Mononuclear cell (primary cell): ENCODE results near the gene AFF3. TPM values are rescaled to one million over a fixed set of nuclear protein-coding genes. Genes with fewer than 3 reads are reported as not detected.

Experiments
- H3K27me3 ChIP-seq: 2 replicates; pipeline ENCODE4 v1.6.0; 2011; ENCODE audit warnings: low read length, control low read depth; ENCODE audit not compliant: insufficient read depth
- H3K4me1 ChIP-seq: 2 replicates; pipeline ENCODE4 v1.5.1; 2011; ENCODE audit warnings: mild to moderate bottlenecking, low read length, control low read depth; ENCODE audit not compliant: insufficient read depth
- H3K4me3 ChIP-seq: 2 replicates; pipeline ENCODE4 v1.5.1; 2011; ENCODE audit warnings: mild to moderate bottlenecking, low read length, moderate library complexity
- H3K9me3 ChIP-seq: 2 replicates; pipeline ENCODE4 v1.5.1; 2011; ENCODE audit warnings: low read depth, mild to moderate bottlenecking, control low read depth, low read length
- total RNA-seq: library from RNA; depleted of rRNA; stranded (reverse); fragments of >200 nt; gene quantifications from one replicate; pipeline ENCODE4 v1.2.3, GENCODE V29; 2012

Gene AFF3
- total RNA-seq, 1 donor, result 21.9 TPM

GRCh38 chr2:100077456-100077855 lies 64.9 kb downstream of the AFF3 start:
- peaks cover 5% of the 10 kb centered on the region for H3K4me1 ChIP-seq
- no peaks in the 10 kb centered on the region for H3K27me3 ChIP-seq
- H3K9me3 ChIP-seq, result no peaks in the 10 kb centered on the region
- no peak overlapping the region for H3K4me3 ChIP-seq

GRCh38 chr2:100075532-100075931 lies 66.9 kb downstream of the AFF3 start:
- H3K4me1 ChIP-seq, result peaks cover 15% of the 10 kb centered on the region
- no peaks in the 10 kb centered on the region for H3K9me3 ChIP-seq
- no peaks in the 10 kb centered on the region for H3K27me3 ChIP-seq
- no peak overlapping the region for H3K4me3 ChIP-seq

GRCh38 chr2:100073110-100073509 lies 69.3 kb downstream of the AFF3 start:
- no peak overlapping the region for H3K4me3 ChIP-seq
- no peaks in the 10 kb centered on the region for H3K9me3 ChIP-seq
- no peaks in the 10 kb centered on the region for H3K27me3 ChIP-seq
- peaks cover 15% of the 10 kb centered on the region for H3K4me1 ChIP-seq

- Histone ChIP-seq H3K4me1 (peaks cover 15% of the 10 kb centered on the region), H3K9me3 (no peaks in the 10 kb centered on the region), H3K27me3 (no peaks in the 10 kb centered on the region), H3K4me3 (no peak overlapping the region)
These were observed 69.9 kb downstream of the AFF3 start for GRCh38 chr2:100072503-100072902.

GRCh38 chr2:100071335-100072043 lies 70.9 kb downstream of the AFF3 start:
- H3K4me3 ChIP-seq, result no peak overlapping the region
- no peaks in the 10 kb centered on the region for H3K27me3 ChIP-seq
- no peaks in the 10 kb centered on the region for H3K9me3 ChIP-seq
- peaks cover 10% of the 10 kb centered on the region for H3K4me1 ChIP-seq

- Histone ChIP-seq H3K9me3 (no peaks in the 10 kb centered on the region), H3K4me3 (no peak overlapping the region), H3K4me1 (peaks cover 10% of the 10 kb centered on the region), H3K27me3 (no peaks in the 10 kb centered on the region)
These were observed 72.3 kb downstream of the AFF3 start for GRCh38 chr2:100070078-100070477.

GRCh38 chr2:100068395-100068794 lies 74.0 kb downstream of the AFF3 start:
- no peaks in the 10 kb centered on the region for H3K27me3 ChIP-seq
- H3K9me3 ChIP-seq, result no peaks in the 10 kb centered on the region
- peaks cover 10% of the 10 kb centered on the region for H3K4me1 ChIP-seq
- H3K4me3 ChIP-seq, result no peak overlapping the region

GRCh38 chr2:100067784-100068183 lies 74.6 kb downstream of the AFF3 start:
- H3K9me3 ChIP-seq, result no peaks in the 10 kb centered on the region
- H3K27me3 ChIP-seq, result no peaks in the 10 kb centered on the region
- peaks cover 10% of the 10 kb centered on the region for H3K4me1 ChIP-seq
- no peak overlapping the region for H3K4me3 ChIP-seq

- no peaks in the 10 kb centered on the region for H3K27me3 ChIP-seq
- H3K4me1 ChIP-seq, result peaks cover 7% of the 10 kb centered on the region
- H3K4me3 ChIP-seq, result no peak overlapping the region
- no peaks in the 10 kb centered on the region for H3K9me3 ChIP-seq
These were observed 75.5 kb downstream of the AFF3 start for GRCh38 chr2:100066856-100067255.

- no peak overlapping the region for H3K4me3 ChIP-seq
- no peaks in the 10 kb centered on the region for H3K27me3 ChIP-seq
- H3K9me3 ChIP-seq, result no peaks in the 10 kb centered on the region
These were observed 76.1 kb downstream of the AFF3 start for GRCh38 chr2:100066246-100066645.

GRCh38 chr2:100064592-100065428 lies 77.6 kb downstream of the AFF3 start:
- Histone ChIP-seq H3K9me3 (no peaks in the 10 kb centered on the region), H3K4me3 (no peak overlapping the region), H3K4me1 (peaks cover 8% of the 10 kb centered on the region), H3K27me3 (no peaks in the 10 kb centered on the region)

More at GRCh38 chr2:100066246-100066645, 76.1 kb downstream of the AFF3 start:
- H3K4me1 ChIP-seq, result peaks cover 1% of the 10 kb centered on the region

- no peak overlapping the region for H3K4me3 ChIP-seq
- H3K9me3 ChIP-seq, result no peaks in the 10 kb centered on the region
- no peaks in the 10 kb centered on the region for H3K27me3 ChIP-seq
- peaks cover 10% of the 10 kb centered on the region for H3K4me1 ChIP-seq
These were observed 78.2 kb downstream of the AFF3 start for GRCh38 chr2:100064165-100064564.

GRCh38 chr2:100063459-100063953 lies 78.9 kb downstream of the AFF3 start:
- Histone ChIP-seq H3K9me3 (no peaks in the 10 kb centered on the region), H3K27me3 (no peaks in the 10 kb centered on the region), H3K4me1 (peaks cover 10% of the 10 kb centered on the region), H3K4me3 (no peak overlapping the region)

- Histone ChIP-seq H3K4me3 (no peak overlapping the region), H3K27me3 (no peaks in the 10 kb centered on the region), H3K4me1 (peaks cover 10% of the 10 kb centered on the region), H3K9me3 (no peaks in the 10 kb centered on the region)
These were observed 80.1 kb downstream of the AFF3 start for GRCh38 chr2:100062336-100062735.

GRCh38 chr2:100060875-100061274 lies 81.5 kb downstream of the AFF3 start:
- H3K9me3 ChIP-seq, result no peaks in the 10 kb centered on the region
- peaks cover 10% of the 10 kb centered on the region for H3K4me1 ChIP-seq

More at GRCh38 chr2:100060875-100061274, 81.5 kb downstream of the AFF3 start:
- H3K4me3 ChIP-seq, result no peak overlapping the region
- H3K27me3 ChIP-seq, result no peaks in the 10 kb centered on the region
